HEK293T (cell line): ENCODE data around the gene PDE4B.

Experiments
- CTCF ChIA-PET: fragments of 350-600 bp; formaldehyde crosslinking; extraction: SDS; loops from one replicate; lab custom pipeline; 2021; ENCODE audit warnings: antibody characterized with exemption, inconsistent platforms; lab: Yijun Ruan, JAX
- POLR2A ChIA-PET: fragments of 350-600 bp; formaldehyde crosslinking; extraction: SDS; loops from one replicate; lab custom pipeline; 2020; ENCODE audit warnings: antibody characterized with exemption, inconsistent platforms; lab: Yijun Ruan, JAX
- DNase-seq: peaks from one replicate; pipeline ENCODE4 v3.0.0; 2012; ENCODE audit warnings: mixed read lengths; ENCODE audit errors: extremely low spot score
- ARNT ChIP-seq: fragments of 450-650 bp; IDR thresholded peaks from 2 replicates; pipeline ENCODE4 v1.6.1; 2017; ENCODE audit warnings: mild to moderate bottlenecking
- BHLHE40 ChIP-seq: fragments of 450-650 bp; IDR thresholded peaks from 2 replicates; pipeline ENCODE4 v1.6.1; 2016; ENCODE audit warnings: mild to moderate bottlenecking, moderate library complexity, borderline replicate concordance
- CTBP1 ChIP-seq: fragments of 450-650 bp; IDR thresholded peaks from 2 replicates; pipeline ENCODE4 v1.6.1; 2016; ENCODE audit warnings: borderline replicate concordance
- ELF4 ChIP-seq: fragments of 450-650 bp; IDR thresholded peaks from 2 replicates; pipeline ENCODE4 v1.6.1; 2017; ENCODE audit warnings: antibody characterized with exemption
- FOXA1 ChIP-seq: fragments of 450-650 bp; IDR thresholded peaks from 2 replicates; pipeline ENCODE4 v1.6.1; 2016; ENCODE audit warnings: mild to moderate bottlenecking
- FOXK2 ChIP-seq: fragments of 450-650 bp; IDR thresholded peaks from 2 replicates; pipeline ENCODE4 v1.6.1; 2016; ENCODE audit warnings: mild to moderate bottlenecking
- FOXM1 ChIP-seq: fragments of 450-650 bp; IDR thresholded peaks from 2 replicates; pipeline ENCODE4 v1.6.1; 2017; ENCODE audit warnings: mild to moderate bottlenecking, borderline replicate concordance
- HDGF ChIP-seq: fragments of 450-650 bp; IDR thresholded peaks from 2 replicates; pipeline ENCODE4 v1.6.1; 2017; ENCODE audit warnings: antibody characterized with exemption, borderline replicate concordance
- L3MBTL2 ChIP-seq: fragments of 450-650 bp; conservative IDR thresholded peaks from 2 replicates; pipeline ENCODE4 v1.6.1; 2016; ENCODE audit warnings: mild to moderate bottlenecking
- LEF1 ChIP-seq: fragments of 450-650 bp; IDR thresholded peaks from 2 replicates; pipeline ENCODE4 v1.6.1; 2017; ENCODE audit warnings: mild to moderate bottlenecking, borderline replicate concordance
- NFRKB ChIP-seq: fragments of 450-650 bp; IDR thresholded peaks from 2 replicates; pipeline ENCODE4 v1.6.1; 2016; ENCODE audit warnings: mild to moderate bottlenecking, moderate library complexity
- PKNOX1 ChIP-seq: fragments of 450-650 bp; IDR thresholded peaks from 2 replicates; pipeline ENCODE4 v1.6.1; 2016
- SP1 ChIP-seq: fragments of 450-650 bp; IDR thresholded peaks from 2 replicates; pipeline ENCODE4 v1.6.1; 2017
- SUZ12 ChIP-seq: fragments of 450-650 bp; IDR thresholded peaks from 2 replicates; pipeline ENCODE4 v1.6.1; 2016; ENCODE audit warnings: mild to moderate bottlenecking
- TARDBP ChIP-seq: fragments of 450-650 bp; IDR thresholded peaks from 2 replicates; pipeline ENCODE4 v1.6.1; 2016
- ZNF384 ChIP-seq: fragments of 450-650 bp; IDR thresholded peaks from 2 replicates; pipeline ENCODE4 v1.6.1; 2016

Gene PDE4B

GRCh38 chr1:66384258-66384921, 591.7 kb downstream of the PDE4B start:
- POLR2A ChIA-PET, result no interaction called here
- TF ChIP-seq TARDBP (no peak), FOXM1 (no peak), NFRKB (no peak), FOXA1 (no peak), L3MBTL2 (no peak), HDGF (no peak), ZNF384 (no peak), CTBP1 (no peak)
- no peak for DNase-seq
- CTCF ChIA-PET, result no interaction called here

- TF ChIP-seq TARDBP (no peak), NFRKB (no peak), ELF4 (no peak), L3MBTL2 (no peak), LEF1 (no peak), FOXK2 (no peak), PKNOX1 (no peak), FOXM1 (no peak), SUZ12 (no peak), ZNF384 (no peak), BHLHE40 (no peak), FOXA1 (no peak), ARNT (no peak), SP1 (no peak), HDGF (no peak), CTBP1 (no peak)
- DNase-seq, result no peak
- ChIA-PET POLR2A (no interaction called here), CTCF (no interaction called here)
Observed at GRCh38 chr1:66386712-66387111, 594.0 kb downstream of the PDE4B start.

- POLR2A ChIA-PET, result no interaction called here
- CTCF ChIA-PET, result no interaction called here
- TF ChIP-seq ZNF384, result no peak
- no peak for TF ChIP-seq FOXK2
- no peak for TF ChIP-seq HDGF
- TF ChIP-seq FOXA1, result no peak
- TF ChIP-seq ARNT, result no peak
- no peak for TF ChIP-seq L3MBTL2
- no peak for TF ChIP-seq LEF1
- no peak for TF ChIP-seq CTBP1
- no peak for TF ChIP-seq BHLHE40
- no peak for TF ChIP-seq ELF4
- TF ChIP-seq NFRKB, result no peak
- TF ChIP-seq SP1, result no peak
- no peak for DNase-seq
Observed at GRCh38 chr1:66388913-66389312, 596.2 kb downstream of the PDE4B start.

- POLR2A ChIA-PET, result no interaction called here
- TF ChIP-seq FOXK2, result no peak
- no peak for TF ChIP-seq ELF4
- TF ChIP-seq FOXM1, result no peak
- no peak for TF ChIP-seq NFRKB
- TF ChIP-seq CTBP1, result no peak
- no peak for TF ChIP-seq L3MBTL2
- no peak for TF ChIP-seq ARNT
- no peak for TF ChIP-seq SUZ12
- no peak for TF ChIP-seq FOXA1
- TF ChIP-seq LEF1, result no peak
- TF ChIP-seq ZNF384, result no peak
- TF ChIP-seq BHLHE40, result no peak
- no peak for TF ChIP-seq PKNOX1
- DNase-seq, result no peak
- CTCF ChIA-PET, result no interaction called here
Observed at GRCh38 chr1:66393586-66394287, 601.0 kb downstream of the PDE4B start.

GRCh38 chr1:66394603-66395002, 601.9 kb downstream of the PDE4B start:
- ChIA-PET CTCF (no interaction called here), POLR2A (no interaction called here)
- no peak for DNase-seq
- TF ChIP-seq FOXA1 (no peak), L3MBTL2 (no peak), FOXM1 (no peak), SUZ12 (no peak), BHLHE40 (no peak), ZNF384 (no peak), CTBP1 (no peak), LEF1 (no peak), ELF4 (no peak), TARDBP (no peak), ARNT (no peak), FOXK2 (no peak)

GRCh38 chr1:66395202-66396061, 602.7 kb downstream of the PDE4B start:
- no peak for DNase-seq
- POLR2A ChIA-PET, result no interaction called here
- CTCF ChIA-PET, result no interaction called here
- TF ChIP-seq SUZ12 (no peak), FOXA1 (no peak)
